NCI-H2081 (cell line): ENCODE measurements around the gene BMPR1B.

Experiments used
- DNase-seq, 2 experiments: peaks; one replicate each; lab custom pipeline; 2025; lab: John Stamatoyannopoulos, UW

BMPR1B gene

GRCh38 chr4:94960708-94961107 lies 203.0 kb downstream of the BMPR1B start:
- DNase-seq, result no peak

DNA sequence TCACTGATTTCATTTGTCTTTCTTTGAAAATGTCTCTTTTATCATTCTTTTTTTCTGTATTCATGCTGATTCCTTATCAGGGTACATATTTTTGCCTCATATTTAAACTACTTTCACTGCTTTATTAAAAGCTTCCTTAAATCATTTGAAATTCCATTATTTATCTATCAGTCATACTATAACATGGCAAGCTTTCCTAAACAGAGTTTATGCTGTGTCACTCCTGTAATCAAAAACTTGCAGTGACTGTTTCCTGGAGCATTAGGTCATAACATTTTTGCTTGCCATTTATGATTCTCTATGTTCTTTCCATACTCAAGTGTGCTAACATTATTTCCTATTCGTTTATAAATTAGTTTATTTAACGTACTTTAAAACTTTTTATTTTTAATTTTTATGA lies 203.7 kb downstream of the BMPR1B start:
- DNase-seq, result no peak

GRCh38 chr4:94962484-94962883 lies 204.7 kb downstream of the BMPR1B start:
- DNase-seq, result no peak

- DNase-seq, result no peak
Observed at GRCh38 chr4:94965852-94966251, 208.1 kb downstream of the BMPR1B start.

DNA sequence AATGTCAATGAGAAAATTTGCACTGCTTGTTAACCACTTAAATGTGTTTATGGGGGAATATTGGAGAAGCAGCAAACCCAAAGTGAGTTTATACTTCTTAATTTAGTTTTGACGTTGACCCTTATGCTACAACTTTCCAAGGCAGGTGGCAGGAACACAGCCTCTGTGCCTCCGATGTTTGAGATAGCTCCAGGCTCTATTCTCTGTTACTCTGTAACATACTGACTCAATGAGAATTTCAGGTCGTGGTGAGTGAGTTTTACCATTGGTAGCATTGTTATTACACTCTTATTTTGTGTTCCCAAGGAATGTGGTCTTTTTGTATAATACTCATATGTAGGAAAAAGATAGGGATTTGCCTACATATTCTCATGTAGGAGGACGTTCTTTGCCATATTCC lies 210.7 kb downstream of the BMPR1B start:
- no peak for DNase-seq

- no peak for DNase-seq
Observed at GRCh38 chr4:94970650-94971049, 212.9 kb downstream of the BMPR1B start.

DNA sequence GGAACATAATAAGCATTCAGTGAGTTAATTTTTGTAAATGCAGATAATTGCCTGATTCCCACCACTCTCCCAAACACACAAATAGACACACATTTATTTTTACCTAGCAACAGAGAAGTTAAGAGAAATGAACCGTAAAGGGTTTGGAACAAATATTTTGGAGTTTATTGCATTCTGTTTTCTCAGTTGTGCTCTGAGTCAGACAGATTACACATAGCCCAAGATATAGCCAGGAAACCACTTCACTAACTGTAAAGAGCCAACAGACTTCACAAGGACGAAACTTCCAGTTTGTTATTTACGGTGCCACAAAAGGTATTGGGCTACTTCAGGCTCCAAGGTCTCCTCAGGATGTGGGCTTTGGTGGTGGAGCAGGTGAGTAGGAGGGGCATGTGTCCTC lies 217.0 kb downstream of the BMPR1B start:
- DNase-seq, result peak in 1 of 2 experiments; percentile 30

DNA sequence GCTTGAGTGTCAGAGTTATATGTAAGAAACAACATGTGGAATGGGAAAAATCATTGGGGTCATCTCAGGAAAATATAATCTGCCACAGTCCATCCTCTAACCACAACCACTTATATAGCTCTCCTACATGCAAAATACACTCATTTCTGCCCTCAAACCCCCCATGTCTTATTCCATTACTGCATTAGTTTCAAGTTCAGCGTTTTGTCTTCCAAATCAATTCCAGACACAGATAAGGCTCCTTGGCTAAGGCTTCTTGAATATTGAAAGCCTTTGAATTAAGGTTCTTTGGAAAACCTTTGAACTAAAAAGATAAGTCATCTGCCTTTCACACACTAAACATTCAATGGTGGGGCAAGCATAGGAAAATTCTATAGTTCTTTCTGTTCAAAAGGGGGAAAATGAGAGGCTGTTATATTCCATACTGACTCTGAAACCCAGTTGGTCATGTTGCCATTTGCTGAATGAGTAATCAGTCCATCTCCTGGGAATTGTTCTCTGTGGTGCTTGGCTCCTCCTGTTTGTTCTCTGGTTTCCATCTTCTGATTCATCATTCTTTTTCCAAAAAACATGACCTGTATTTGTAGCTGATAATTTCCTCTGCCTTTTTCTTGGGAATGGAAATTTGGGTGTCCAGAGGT lies 218.7 kb downstream of the BMPR1B start:
- DNase-seq, result no peak

DNA sequence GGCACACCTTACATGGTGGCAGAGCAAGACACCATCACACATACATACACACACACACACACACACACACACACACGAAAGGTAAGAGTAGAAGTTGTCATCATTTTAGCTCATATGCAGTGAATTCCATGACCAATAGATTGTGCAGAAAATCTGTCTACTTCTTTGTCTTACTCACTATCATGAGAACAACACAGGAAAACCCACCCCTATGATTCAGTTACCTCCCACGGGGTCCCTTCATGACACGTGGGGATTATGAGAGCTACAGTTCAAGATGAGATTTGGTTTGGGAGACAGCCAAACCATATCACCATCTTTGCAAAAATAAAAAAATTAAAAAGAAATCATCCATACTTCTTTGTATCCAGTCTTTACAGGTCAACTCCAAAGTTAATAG lies 221.1 kb downstream of the BMPR1B start:
- no peak for DNase-seq

DNA sequence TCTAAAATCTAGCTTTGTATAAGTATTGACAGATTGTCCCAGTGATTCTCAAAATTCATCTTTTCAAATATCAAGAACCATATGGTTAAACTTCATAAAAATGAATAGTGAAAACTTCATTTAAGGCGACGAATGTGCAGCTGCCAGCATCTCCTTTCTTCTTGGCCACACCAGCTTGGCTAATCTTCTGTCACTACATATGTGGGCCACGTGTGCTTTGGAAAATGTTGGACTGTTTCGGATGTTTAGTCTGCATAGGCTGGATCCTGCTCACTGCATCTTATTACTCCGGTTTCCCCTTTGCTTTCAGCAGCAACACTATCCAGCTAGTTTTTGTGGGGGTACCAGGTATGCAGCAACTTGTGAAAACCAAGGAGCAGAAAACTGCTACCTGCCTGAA lies 221.9 kb downstream of the BMPR1B start:
- no peak for DNase-seq

DNA sequence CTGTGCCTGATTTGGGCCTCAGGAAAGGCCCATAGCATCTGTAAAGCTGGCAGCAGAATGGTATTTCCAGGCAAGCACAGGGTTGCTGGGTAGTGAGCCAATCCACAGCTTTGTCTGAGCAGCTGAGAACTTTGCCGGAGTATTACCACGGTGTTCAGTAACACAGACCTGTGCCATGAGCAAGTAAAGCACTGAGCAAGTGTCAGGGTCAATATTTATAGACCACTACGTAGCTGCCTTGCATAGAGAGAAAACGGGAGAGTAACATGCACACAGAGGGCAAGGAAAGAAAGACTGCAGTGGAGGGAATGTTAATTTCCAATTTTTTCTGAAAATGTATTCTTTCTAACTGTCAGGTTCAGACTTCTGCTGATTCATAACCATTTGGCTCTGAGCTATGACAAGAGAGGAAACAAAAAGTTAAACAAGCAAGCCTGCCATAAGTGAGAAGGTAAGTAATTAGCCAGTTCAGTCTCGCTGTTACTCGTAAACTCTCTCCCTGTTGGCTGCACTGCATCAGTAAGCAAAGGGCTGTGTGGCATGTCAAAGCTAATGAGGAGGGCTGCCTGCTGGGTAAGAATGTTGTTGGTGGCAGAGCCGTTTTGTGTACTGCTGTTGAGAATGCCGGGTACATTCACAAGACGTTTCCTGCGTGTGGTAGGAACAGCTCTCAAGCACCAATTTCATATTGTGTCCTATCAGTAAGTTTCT lies 238.1 kb downstream of the BMPR1B start:
- DNase-seq, result peak in 1 of 2 experiments; percentile 21

DNA sequence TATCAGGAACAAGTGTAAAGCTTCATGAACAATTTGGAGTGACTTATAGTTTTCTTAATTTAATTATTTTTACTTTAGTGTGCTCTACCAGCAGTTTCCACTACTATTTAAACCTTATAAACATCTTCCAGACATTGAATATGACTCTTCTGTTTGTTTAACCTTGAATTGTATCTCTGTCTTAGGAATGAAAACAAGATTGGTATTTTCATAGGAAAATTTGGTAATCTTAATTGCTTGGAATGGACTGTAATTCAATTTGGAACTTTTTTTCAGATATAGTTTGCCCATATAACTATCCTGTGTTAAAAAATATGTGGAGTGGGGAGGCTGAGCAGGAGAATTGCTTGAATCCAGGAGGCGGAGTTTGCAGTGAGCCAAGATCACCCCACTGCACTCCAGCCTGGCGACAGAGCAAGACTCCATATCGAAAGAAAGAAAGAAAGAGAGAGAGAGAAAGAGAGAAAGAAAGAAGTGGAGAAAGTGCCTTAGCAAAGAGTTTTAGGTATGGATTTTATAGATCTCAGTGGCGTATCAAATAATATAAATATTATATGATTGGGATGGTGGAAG lies 242.4 kb downstream of the BMPR1B start:
- no peak for DNase-seq

GRCh38 chr4:95004912-95005311 lies 247.2 kb downstream of the BMPR1B start:
- DNase-seq, result no peak

DNA sequence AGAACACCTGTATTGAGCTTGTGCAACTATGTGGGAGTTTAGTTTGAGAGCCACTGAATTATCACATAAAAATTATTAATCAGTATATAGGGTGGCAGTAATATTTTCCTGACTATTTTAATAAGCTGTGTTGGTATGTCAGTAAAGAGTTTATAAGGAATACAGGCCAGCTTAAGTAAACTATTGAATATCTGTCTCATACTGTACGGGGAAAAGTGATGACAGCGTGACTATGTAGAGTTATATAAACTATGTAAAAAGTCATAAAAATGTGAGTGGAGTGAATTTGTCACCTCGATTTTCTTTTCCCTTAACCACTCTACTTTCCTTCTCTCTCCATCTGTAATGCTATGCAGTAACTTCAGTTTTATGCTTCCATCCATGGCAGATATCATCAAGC lies 250.2 kb downstream of the BMPR1B start:
- no peak for DNase-seq

- DNase-seq, result no peak
Observed at GRCh38 chr4:95013236-95013635, 255.5 kb downstream of the BMPR1B start.

DNA sequence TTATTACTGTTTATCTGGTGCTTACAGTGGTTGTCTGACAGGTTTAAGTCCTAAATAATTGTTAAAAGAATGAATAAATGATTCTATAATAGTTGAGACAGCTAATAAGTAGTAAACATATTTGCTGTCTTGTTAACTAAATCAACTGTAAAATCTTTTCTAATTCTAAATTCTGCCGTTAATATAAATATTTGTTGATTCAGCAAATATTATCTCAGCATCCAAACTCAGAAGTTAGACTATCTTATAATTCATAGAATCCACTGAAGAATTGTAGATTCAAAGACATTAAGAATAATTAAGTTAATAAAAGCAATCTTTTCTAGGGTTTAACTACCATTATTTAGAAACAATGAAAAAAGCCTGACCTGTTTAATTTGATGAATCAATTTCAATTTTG lies 256.3 kb downstream of the BMPR1B start:
- no peak for DNase-seq

- DNase-seq, result no peak
Observed at GRCh38 chr4:95017305-95018064, 259.7 kb downstream of the BMPR1B start.

- no peak for DNase-seq
Observed at GRCh38 chr4:95018785-95019184, 261.0 kb downstream of the BMPR1B start.

GRCh38 chr4:95020521-95020920 lies 262.8 kb downstream of the BMPR1B start:
- no peak for DNase-seq

DNA sequence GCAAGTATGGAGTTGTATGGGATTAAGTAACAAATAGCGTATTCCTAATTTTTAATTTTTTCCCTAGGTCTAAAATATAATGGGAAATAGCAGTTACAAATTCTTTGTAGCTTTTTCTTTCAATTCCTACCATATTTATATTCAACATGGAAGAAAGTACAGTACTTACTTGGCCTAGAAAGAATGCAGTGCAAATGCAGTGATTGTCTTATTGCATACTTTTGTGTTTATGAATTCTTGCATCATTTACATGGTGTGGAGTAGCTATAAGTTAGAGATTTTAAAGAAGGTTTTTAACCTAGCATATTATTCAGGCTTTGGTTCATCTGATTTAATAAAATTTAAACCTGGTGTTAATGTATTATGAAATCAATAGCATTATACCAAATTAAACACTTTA lies 263.3 kb downstream of the BMPR1B start:
- DNase-seq, result no peak

- DNase-seq, result no peak
Observed at GRCh38 chr4:95023110-95023509, 265.4 kb downstream of the BMPR1B start.

DNA sequence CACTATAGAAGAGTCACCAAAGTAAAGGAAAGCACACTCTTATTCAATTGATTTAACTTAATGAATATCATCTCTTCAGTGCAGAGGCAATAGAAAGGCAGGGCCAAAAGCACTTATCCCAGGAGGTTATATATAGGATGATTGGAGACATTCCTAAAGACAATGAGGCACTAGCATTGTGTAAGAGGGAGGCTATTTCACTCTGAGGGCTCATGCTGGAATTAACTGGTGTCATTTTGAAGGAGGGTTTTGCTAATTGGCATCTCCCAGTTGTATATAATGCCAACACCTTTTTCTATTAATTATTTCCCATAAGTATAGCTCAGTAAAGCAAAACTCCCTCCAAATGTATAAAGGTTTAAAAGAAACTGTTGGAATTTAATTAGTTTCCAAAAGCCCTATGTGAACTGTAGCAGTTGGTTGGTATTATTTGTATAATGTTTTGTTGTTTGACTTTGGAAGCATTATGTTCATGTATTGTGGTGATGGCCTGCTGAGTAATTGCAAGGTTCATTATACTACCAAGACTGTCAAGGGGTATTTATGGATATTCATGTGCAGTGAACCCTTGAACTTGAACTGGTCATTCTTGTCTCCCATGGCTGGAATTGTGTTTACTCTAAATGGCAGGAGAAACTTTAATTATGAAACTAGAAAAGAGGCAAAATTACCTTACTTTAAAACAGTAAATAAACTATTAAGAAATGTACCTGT lies 270.3 kb downstream of the BMPR1B start:
- peak; percentile 1 to 55 for DNase-seq
